Osteoblast (primary cell): ENCODE data around the gene MSX1. TPM values are rescaled to one million over a fixed set of nuclear protein-coding genes. Genes with fewer than 3 reads are reported as not detected.

Experiments
- DNase-seq: peaks from one replicate; pipeline ENCODE4 v3.0.0; 2011; ENCODE audit warnings: low spot score, mixed read lengths; ENCODE audit not compliant: insufficient read length; ENCODE audit errors: missing footprints
- H2AFZ ChIP-seq: 2 replicates; pipeline ENCODE4 v1.6.0; 2011; ENCODE audit warnings: mild to moderate bottlenecking, low read length
- H3K27ac ChIP-seq: 2 replicates; pipeline ENCODE4 v1.5.1; 2011; ENCODE audit warnings: mild to moderate bottlenecking, low read depth, low read length, moderate library complexity
- H3K27me3 ChIP-seq: 2 replicates; pipeline ENCODE4 v1.6.0; 2012; ENCODE audit warnings: mild to moderate bottlenecking, control low read depth, inconsistent platforms, low read length, moderate library complexity; ENCODE audit not compliant: insufficient read depth
- H3K36me3 ChIP-seq: 2 replicates; pipeline ENCODE4 v1.5.1; 2011; ENCODE audit warnings: mild to moderate bottlenecking, low read length, control low read depth, moderate library complexity; ENCODE audit not compliant: insufficient read depth
- H3K4me1 ChIP-seq: 2 replicates; pipeline ENCODE4 v1.5.1; 2011; ENCODE audit warnings: mild to moderate bottlenecking, low read length, control low read depth, moderate library complexity; ENCODE audit not compliant: insufficient read depth
- H3K4me2 ChIP-seq: 2 replicates; pipeline ENCODE4 v1.6.0; 2011; ENCODE audit warnings: mild to moderate bottlenecking, low read length; ENCODE audit not compliant: insufficient read depth
- H3K4me3 ChIP-seq: fragments of 200-600 bp; sonication (generic); 3 replicates; pipeline ENCODE4 v1.5.1; 2012; ENCODE audit warnings: mild to moderate bottlenecking, low read length, inconsistent platforms; ENCODE audit not compliant: insufficient read depth
- H3K79me2 ChIP-seq: 2 replicates; pipeline ENCODE4 v1.6.0; 2012; ENCODE audit warnings: mild to moderate bottlenecking, low read length, control low read depth, inconsistent platforms; ENCODE audit not compliant: insufficient read depth
- H3K9me3 ChIP-seq: 2 replicates; pipeline ENCODE4 v1.5.1; 2011; ENCODE audit warnings: low read depth, low read length, control low read depth
- H4K20me1 ChIP-seq: 2 replicates; pipeline ENCODE4 v1.6.0; 2012; ENCODE audit warnings: mild to moderate bottlenecking, low read length, control low read depth; ENCODE audit not compliant: insufficient read depth
- CTCF ChIP-seq: IDR thresholded peaks from 2 replicates; pipeline ENCODE4 v1.5.1; 2011; ENCODE audit warnings: mild to moderate bottlenecking, low read depth, low read length, moderate library complexity; ENCODE audit errors: extremely low read depth
- total RNA-seq: library from RNA; depleted of rRNA; stranded (reverse); fragments of >200 nt; gene quantifications from 2 replicates; pipeline ENCODE4 v1.2.3, GENCODE V29; 2012

The MSX1 gene
- total RNA-seq, 1 donor: 2.9 TPM

DNA sequence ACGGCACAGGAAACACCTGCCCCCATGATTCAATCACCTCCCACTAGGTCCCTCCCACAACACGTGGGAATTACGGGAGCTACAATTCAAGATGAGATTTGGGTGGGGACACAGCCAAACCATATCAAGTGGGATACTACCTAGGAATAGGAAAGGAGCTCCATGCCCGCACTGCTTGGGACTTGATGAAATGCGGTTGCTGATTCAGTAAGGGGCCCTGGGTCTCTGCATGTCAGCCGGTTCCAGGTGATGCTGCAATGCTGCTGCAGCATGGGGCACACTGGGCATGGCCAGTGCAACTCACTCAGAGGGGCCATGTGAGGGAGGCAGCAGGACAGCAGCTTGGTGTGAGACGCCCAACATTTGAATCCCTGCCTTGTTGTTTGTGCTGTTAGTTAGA lies 34.0 kb upstream of the MSX1 start:
- DNase-seq: no peak
- no peaks in the 10 kb centered on the region for H4K20me1 ChIP-seq
- no peaks in the 10 kb centered on the region for H3K4me1 ChIP-seq
- no peak overlapping the region for H3K4me2 ChIP-seq
- H3K79me2 ChIP-seq: no peaks in the 10 kb centered on the region
- H3K27me3 ChIP-seq: no peaks in the 10 kb centered on the region
- H2AFZ ChIP-seq: no peak overlapping the region
- no peak overlapping the region for H3K4me3 ChIP-seq
- TF ChIP-seq CTCF: no peak
- H3K27ac ChIP-seq: no peak overlapping the region
- no peaks in the 10 kb centered on the region for H3K9me3 ChIP-seq
- no peaks in the 10 kb centered on the region for H3K36me3 ChIP-seq

GRCh38 chr4:4829837-4830236 lies 29.6 kb upstream of the MSX1 start:
- H3K4me2 ChIP-seq: no peak overlapping the region
- H2AFZ ChIP-seq: no peak overlapping the region
- H3K9me3 ChIP-seq: no peaks in the 10 kb centered on the region
- H3K79me2 ChIP-seq: no peaks in the 10 kb centered on the region
- no peak for TF ChIP-seq CTCF
- no peaks in the 10 kb centered on the region for H3K36me3 ChIP-seq
- H3K27me3 ChIP-seq: no peaks in the 10 kb centered on the region
- no peaks in the 10 kb centered on the region for H3K4me1 ChIP-seq
- no peak overlapping the region for H3K4me3 ChIP-seq
- no peaks in the 10 kb centered on the region for H4K20me1 ChIP-seq
- no peak for DNase-seq
- H3K27ac ChIP-seq: no peak overlapping the region

DNA sequence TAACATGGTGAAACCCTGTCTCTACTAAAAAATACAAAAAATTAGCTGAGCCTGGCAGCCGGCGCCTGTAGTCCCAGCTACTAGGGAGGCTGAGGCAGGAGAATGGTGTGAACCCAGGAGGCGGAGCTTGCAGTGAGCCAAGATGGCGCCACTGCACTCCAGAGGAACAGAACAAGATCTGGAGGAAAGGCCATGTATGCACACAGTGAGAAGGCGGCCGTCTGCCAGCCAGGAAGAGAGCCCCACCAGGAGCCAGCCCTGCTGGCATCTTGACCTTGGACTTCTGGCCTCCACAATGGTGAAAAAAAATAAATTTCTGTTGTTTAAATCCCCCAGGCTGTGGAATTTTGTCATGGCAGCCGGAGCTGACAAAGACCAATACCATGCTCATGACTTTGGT lies 28.2 kb upstream of the MSX1 start:
- Histone ChIP-seq H3K27me3 (no peaks in the 10 kb centered on the region), H3K4me1 (no peaks in the 10 kb centered on the region), H3K4me3 (no peak overlapping the region), H3K9me3 (no peaks in the 10 kb centered on the region), H3K36me3 (no peaks in the 10 kb centered on the region), H2AFZ (no peak overlapping the region), H3K27ac (no peak overlapping the region), H4K20me1 (no peaks in the 10 kb centered on the region), H3K79me2 (no peaks in the 10 kb centered on the region), H3K4me2 (no peak overlapping the region)
- no peak for TF ChIP-seq CTCF
- no peak for DNase-seq

DNA sequence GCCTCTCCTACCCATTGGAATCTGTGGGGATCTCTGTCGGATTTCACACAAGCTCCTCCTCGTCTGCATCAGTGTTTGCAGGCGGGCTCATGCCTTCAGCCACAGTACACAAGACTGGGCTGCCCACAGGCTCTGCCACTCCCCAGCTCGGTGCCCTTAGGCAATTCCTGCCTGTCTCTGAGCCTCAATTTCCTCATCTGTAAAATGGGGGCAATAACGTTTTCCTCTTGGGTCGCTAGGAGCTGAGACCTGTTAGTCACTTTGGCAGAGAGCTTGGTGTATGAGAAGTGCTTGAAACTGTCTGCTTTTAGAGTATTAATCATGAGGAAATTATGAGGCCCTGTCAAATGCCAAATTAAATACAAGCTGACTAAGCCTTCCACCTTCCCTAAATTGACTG lies 27.6 kb upstream of the MSX1 start:
- no peaks in the 10 kb centered on the region for H3K9me3 ChIP-seq
- H2AFZ ChIP-seq: no peak overlapping the region
- H3K4me2 ChIP-seq: no peak overlapping the region
- H3K36me3 ChIP-seq: no peaks in the 10 kb centered on the region
- no peak for DNase-seq
- H3K4me1 ChIP-seq: no peaks in the 10 kb centered on the region
- H3K4me3 ChIP-seq: no peak overlapping the region
- H3K27ac ChIP-seq: no peak overlapping the region
- H3K79me2 ChIP-seq: no peaks in the 10 kb centered on the region
- H4K20me1 ChIP-seq: no peaks in the 10 kb centered on the region
- H3K27me3 ChIP-seq: no peaks in the 10 kb centered on the region
- TF ChIP-seq CTCF: no peak
